Measurements from ENCODE around the gene NR3C1.

DNA sequence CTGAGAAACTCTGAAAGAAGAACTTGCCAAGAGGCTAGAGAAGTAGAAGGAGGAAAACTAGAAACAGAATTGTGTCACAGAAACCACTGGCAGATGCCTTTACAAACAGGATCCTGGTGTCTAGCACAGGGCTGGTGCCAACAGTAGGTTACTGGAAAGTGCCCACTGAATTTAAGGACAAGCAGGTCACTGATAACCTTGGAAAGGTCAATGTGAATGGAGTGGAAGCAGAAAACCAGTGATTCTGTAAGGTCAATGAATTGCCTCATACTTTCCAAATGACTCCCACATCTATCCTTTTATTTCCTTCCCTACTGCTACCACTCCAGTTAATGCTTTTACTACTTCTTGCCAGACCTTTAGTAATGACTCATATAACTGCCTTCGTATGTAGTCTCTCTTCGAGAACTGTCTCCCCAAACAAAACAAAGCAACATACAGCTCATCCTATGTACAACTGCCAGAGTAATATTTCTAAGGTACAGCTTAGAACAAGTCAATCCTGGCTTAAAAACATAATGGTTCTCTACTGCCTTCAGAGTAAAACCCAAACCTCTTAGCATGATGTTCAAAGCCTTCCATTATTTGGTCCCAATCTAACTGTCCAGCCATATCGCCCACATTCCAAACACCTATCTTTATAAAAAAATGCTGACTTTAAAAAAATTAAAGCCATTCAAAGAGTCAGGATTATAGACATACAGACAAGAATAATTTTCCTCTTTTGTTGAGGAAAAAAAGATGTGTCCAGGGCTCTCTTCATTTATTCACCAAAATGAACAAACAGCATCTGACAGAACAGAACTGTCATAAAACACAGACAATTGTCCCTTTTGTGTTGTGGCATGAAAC lies 52.5 kb downstream of the NR3C1 start:
- no peak for TF ChIP-seq POLR2A (IDR thresholded peaks at IDR 0.05)
- TF ChIP-seq, protein P1, sequence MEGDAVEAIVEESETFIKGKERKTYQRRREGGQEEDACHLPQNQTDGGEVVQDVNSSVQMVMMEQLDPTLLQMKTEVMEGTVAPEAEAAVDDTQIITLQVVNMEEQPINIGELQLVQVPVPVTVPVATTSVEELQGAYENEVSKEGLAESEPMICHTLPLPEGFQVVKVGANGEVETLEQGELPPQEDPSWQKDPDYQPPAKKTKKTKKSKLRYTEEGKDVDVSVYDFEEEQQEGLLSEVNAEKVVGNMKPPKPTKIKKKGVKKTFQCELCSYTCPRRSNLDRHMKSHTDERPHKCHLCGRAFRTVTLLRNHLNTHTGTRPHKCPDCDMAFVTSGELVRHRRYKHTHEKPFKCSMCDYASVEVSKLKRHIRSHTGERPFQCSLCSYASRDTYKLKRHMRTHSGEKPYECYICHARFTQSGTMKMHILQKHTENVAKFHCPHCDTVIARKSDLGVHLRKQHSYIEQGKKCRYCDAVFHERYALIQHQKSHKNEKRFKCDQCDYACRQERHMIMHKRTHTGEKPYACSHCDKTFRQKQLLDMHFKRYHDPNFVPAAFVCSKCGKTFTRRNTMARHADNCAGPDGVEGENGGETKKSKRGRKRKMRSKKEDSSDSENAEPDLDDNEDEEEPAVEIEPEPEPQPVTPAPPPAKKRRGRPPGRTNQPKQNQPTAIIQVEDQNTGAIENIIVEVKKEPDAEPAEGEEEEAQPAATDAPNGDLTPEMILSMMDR (IDR thresholded peaks at IDR 0.05): no peak

Measured in uterus (tissue), 2 donors.